Activated CD4-positive, alpha-beta T cell treated with anti-CD3 and anti-CD28 coated beads for 24 hours (primary cell): ENCODE results near the gene GOLGA3.

ENCODE experiments used
- DNase-seq, 2 donors: peaks; one replicate each; pipeline ENCODE4 v3.0.0-alpha.2; 2020; ENCODE audit warnings: low read depth in 2 of 2

Gene GOLGA3

GRCh38 chr12:132747896-132748295, 80.8 kb downstream of the GOLGA3 start:
- no peak for DNase-seq

GRCh38 chr12:132747395-132747794, 81.3 kb downstream of the GOLGA3 start:
- no peak for DNase-seq

- DNase-seq, result no peak
These were observed 82.1 kb downstream of the GOLGA3 start for GRCh38 chr12:132746613-132747012.

- DNase-seq, result no peak
These were observed 84.8 kb downstream of the GOLGA3 start for GRCh38 chr12:132743831-132744230.

- DNase-seq, result no peak
These were observed 87.0 kb downstream of the GOLGA3 start for GRCh38 chr12:132741620-132742019.

GRCh38 chr12:132740652-132741051, 88.0 kb downstream of the GOLGA3 start:
- no peak for DNase-seq

- no peak for DNase-seq
These were observed 88.4 kb downstream of the GOLGA3 start for GRCh38 chr12:132740313-132740646.

GRCh38 chr12:132739600-132740312, 88.9 kb downstream of the GOLGA3 start:
- no peak for DNase-seq

GRCh38 chr12:132736913-132737312, 91.8 kb downstream of the GOLGA3 start:
- DNase-seq, result no peak

GRCh38 chr12:132736378-132736777, 92.3 kb downstream of the GOLGA3 start:
- no peak for DNase-seq

GRCh38 chr12:132735496-132735895, 93.2 kb downstream of the GOLGA3 start:
- DNase-seq, result no peak

- DNase-seq, result no peak
These were observed 94.5 kb downstream of the GOLGA3 start for GRCh38 chr12:132734206-132734605.

GRCh38 chr12:132731574-132731973, 97.1 kb downstream of the GOLGA3 start:
- DNase-seq, result no peak

GRCh38 chr12:132730353-132730752, 98.3 kb downstream of the GOLGA3 start:
- no peak for DNase-seq

- DNase-seq, result no peak
These were observed 98.9 kb downstream of the GOLGA3 start for GRCh38 chr12:132729541-132730320.

GRCh38 chr12:132728502-132728901, 100.2 kb downstream of the GOLGA3 start:
- no peak for DNase-seq

GRCh38 chr12:132727091-132727794, 101.4 kb downstream of the GOLGA3 start:
- DNase-seq, result no peak

GRCh38 chr12:132726386-132726785, 102.3 kb downstream of the GOLGA3 start:
- no peak for DNase-seq

- DNase-seq, result no peak
These were observed 104.0 kb downstream of the GOLGA3 start for GRCh38 chr12:132724506-132725241.

GRCh38 chr12:132723764-132724140, 104.9 kb downstream of the GOLGA3 start:
- no peak for DNase-seq

- no peak for DNase-seq
These were observed 105.5 kb downstream of the GOLGA3 start for GRCh38 chr12:132723015-132723763.
